ENCODE measurements around the gene KAZN.

The KAZN gene

GRCh38 chr1:14718476-14718875 is 120.0 kb downstream of the KAZN start:
- DNase-seq = no peak

DNA sequence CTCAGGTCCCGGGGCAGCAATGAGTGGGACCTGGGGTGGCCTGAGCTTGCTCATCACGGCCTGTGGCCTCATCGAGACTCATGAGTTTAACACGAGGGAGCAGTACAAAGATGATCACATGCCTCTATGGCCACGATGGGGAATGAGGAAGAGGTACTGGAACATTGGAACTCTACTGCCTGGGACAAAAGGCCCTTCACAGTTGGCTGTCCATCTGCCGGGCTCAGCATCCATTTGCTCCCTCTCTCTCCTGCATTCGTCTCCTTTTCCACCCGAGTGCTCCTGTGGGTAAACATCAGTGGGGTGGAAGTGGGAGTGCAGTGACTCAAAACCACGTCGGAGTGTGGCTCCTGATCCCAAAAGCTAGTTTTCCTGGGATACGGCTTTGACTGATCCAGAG is 124.9 kb downstream of the KAZN start:
- DNase-seq = no peak

- no peak for DNase-seq
These were observed 125.8 kb downstream of the KAZN start for GRCh38 chr1:14724246-14724645.

GRCh38 chr1:14724678-14725077 is 126.2 kb downstream of the KAZN start:
- DNase-seq = no peak

- no peak for DNase-seq
These were observed 126.8 kb downstream of the KAZN start for GRCh38 chr1:14725238-14725637.

- DNase-seq = no peak
These were observed 127.2 kb downstream of the KAZN start for GRCh38 chr1:14725695-14726094.

DNA sequence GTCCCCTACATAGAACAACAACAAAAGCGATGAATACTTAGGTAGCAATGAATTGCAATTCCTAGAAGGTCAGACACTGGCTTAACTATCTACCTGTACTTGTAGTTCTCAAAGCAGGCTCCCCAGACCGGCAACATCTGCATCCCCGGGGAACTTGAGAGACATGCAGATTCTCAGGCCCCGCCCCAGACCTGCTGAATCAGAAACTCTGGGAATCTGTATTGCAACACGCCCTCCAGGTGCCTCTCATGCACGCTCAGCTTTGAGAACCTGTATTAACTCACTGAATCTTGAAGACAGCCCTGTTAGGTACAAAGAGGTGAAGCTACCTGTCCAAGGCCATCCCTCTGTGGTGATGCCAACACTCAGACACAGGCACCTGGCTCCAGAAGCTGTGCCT is 128.1 kb downstream of the KAZN start:
- no peak for DNase-seq

- no peak for DNase-seq
These were observed 130.0 kb downstream of the KAZN start for GRCh38 chr1:14728516-14728915.

DNA sequence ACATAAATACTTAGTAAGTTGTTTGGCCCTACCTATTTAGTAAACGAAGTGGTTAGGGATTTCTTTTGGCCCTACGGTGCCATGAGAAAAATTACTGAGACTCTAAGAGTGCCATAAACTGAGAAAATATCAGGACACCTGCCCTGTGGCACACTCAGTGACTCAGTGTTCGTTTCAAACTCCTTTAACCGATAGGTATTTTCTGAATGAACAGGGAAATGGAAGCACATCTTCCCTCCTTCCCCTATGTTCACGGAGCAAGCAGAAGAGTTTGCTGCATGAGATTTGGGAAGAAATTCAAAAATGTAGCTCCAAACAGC is 134.2 kb downstream of the KAZN start:
- DNase-seq = no peak

DNA sequence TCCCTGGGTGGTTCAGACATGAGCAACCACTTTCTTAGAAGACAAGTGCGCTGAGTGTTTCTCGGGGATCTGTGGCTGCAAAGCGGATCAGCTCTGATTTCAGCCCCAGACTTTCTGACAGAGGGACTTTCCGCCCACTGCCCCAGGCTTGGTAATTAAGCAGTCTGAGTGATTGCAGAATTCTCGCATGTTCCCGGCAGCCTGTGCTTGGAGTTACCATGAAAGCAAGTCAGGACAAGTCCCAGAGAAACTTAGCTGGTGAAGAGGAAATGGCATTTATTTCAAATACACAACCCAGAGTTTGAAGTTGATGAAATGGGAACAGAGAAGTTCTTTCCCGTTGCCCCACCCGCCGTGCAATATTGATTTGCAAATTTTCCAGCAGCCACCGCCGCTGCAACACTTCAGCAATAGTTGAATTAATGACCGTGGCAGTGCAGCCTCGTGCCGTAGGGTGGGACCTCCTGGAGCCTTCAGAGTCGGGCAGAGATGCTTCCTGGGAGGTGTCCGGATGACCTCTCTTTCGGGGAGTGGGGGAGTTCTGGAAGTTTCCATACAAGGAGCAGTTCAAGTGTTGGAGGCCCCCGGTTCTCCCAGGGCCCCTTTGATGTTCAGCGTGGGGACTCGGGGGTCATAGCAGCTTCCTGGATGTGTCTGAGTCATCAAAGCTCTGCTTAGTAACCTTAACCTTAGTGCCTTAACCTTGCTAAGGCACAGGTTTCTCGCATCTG is 134.7 kb downstream of the KAZN start:
- DNase-seq = peak; percentile 38

DNA sequence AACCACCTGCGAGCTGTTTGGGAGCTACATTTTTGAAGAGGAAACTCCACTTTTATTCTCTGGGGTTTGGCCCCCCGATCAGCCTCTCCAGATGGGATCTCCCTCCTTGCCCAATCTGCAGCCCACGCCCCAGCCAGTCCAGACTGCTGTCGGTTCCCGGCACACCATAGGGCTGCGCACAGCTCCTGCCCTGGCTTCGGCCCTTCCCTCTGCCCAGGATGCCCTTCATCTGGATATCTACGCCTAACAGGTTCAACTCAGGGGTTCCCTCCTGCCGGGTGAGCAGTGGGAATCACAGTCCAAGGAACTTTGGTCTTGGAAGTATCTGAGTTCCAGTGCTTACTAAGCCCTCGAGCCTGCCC is 135.3 kb downstream of the KAZN start:
- no peak for DNase-seq

GRCh38 chr1:14735841-14736240 is 137.4 kb downstream of the KAZN start:
- peak; percentile 34 for DNase-seq

DNA sequence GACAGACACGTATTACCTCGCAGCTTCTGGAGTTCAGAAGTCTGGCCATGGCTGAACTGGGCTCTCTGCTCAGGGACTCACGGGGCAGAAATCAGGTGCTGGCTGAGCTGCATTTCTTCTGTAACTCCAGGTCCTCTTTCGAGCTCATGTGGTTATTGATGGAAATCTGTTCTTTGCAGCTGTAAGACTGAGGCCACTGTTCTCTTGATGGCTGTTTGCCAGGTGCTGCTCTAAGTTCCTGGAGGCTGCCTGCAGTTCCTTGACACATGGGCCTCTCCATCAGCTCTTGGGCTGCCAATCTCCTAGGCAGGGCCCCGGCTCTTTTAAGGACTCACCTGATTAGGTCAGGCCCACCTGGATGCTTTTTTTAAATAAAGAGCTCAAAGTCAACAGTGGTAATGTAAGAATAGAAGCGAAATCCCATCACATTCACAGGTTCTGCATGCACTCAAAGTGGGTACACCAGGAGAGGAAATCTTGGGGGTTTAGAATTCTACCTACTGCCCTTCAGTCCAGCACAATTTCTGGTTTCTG is 139.1 kb downstream of the KAZN start:
- no peak for DNase-seq

DNA sequence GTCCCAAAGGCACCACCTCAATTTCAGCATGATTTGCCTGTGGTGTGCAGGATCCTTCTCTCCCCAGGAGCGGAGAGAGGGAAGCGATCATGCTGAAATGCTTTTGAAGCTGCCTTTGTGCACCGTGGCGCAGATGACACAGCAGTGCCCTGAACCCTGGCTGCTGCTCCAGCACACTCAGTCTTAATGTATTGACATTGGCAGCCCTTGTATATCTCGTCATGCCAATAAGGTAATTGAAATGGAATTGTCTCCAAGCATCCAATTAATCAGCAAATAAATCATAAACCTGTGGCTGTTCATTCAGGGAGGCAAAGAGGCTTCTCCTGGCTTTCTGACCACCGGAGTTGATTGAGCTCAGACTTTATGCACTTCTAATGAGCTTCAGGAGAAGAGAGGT is 139.8 kb downstream of the KAZN start:
- DNase-seq = peak; percentile 86

DNA sequence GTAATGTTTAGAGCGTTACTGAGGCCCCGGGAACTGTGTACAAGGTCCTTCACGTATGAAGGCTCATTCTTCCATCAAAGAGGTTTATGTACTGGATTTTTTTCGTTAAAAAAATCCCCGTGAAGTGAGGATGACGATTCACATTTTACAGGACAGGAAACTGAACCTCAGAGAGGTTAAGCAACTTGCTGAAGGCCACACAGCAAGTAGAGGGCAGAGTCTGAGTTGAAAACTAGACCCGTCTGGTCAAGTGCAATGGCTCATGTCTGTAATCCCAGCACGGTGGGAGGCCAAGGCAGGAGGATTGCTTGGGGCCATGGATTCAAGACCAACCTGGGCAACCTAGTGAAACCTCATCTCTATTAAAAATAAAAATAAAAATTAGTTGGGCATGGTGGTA is 140.2 kb downstream of the KAZN start:
- no peak for DNase-seq

- DNase-seq = peak; percentile 16
These were observed 140.8 kb downstream of the KAZN start for GRCh38 chr1:14739082-14739832.

GRCh38 chr1:14740016-14740415 is 141.5 kb downstream of the KAZN start:
- no peak for DNase-seq

- DNase-seq = no peak
These were observed 142.6 kb downstream of the KAZN start for GRCh38 chr1:14741082-14741481.

DNA sequence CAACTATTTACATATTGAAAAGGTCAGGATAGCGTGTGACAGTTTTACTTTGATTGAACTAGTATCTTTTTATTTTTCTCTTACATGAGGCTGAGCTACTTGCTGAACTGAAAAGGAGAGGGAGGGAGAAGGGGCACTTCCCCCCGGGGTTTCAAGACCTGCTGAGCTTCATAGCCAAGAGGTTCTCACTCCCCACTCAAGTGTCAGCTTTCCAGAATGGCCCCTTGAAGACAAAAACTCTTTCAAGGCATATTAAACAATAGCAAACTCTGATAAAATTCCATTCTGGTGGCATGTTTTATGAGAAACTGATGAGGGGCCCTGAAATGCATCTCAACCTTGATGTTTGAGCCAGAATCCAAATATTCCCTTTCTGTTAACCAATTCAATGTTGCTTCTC is 143.0 kb downstream of the KAZN start:
- DNase-seq = no peak

GRCh38 chr1:14742181-14742980 is 143.9 kb downstream of the KAZN start:
- peak; percentile 70 for DNase-seq

DNA sequence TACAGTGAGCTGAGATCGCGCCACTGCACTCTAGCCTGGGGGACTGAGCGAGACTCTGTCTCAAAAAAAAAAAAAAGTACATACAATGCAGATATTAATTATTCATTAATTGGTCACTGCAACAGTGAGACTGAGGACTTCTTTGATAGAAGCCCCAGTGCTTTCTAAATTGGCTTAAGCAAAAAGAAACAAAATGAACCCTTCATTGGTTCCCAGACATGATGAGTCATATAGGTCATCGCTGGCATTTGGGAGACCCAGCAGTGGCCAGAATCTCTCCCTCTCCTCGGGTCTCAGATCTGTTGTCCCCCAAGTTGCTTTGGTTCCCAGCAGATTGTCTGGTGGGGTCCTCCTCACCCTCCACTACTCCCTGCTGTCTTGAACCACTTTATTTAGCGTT is 144.9 kb downstream of the KAZN start:
- DNase-seq = no peak

DNA sequence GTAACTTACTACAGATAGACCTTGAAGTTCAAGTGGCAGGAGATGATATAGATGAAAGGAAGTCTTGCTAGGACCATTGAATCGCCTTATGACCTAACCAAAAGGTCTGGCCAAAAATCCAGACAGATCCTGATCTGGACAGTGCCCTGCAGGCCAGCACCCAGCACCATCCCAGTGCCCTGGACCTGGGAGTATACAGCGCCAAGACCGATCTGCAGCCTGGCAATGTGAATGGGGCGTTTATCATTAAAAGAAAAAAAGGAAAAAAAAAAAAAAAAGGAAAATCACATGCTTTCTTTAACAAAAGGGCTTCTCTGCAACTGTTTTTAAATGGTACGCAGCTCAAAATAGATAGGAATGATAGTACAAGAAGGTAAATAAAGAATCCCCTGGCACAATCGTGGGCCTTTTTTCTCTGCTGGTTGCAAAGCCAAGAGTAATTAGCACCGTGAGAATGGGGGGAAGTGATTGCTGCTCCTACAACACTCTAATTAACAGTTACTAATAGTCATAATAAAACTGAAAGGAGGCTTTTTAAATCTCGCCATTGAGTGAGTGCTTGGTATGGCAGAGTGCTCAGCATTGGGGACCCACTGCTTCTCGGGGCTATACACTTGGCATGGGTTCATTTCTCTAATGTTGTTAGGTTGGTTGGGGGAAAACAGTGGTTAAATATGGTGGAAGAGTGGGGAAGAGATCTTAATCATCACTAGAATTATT is 146.7 kb downstream of the KAZN start:
- DNase-seq = no peak

DNA sequence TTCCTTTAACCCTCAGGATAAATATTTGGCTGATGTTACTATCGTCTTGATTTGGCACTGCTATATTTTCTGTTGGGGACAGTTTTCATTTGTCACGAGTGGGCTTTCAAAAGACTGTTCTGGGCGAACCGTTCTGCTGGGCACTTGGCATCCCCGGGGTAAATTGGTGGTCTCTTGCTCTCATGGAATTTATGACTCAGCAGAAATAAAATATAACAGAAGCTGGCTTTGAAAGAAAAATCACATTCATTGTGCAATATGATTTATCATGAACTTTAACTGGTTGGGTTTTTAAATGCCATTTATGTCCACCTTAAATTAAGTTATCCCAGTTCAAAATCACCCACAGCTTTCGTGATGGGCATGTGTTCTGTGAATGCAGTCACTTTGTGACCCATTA is 147.3 kb downstream of the KAZN start:
- DNase-seq = no peak

All from NCI-H345 (cell line).